BJ (cell line): ENCODE results near the gene PALD1. TPM values are rescaled to one million over a fixed set of nuclear protein-coding genes. Genes with fewer than 3 reads are reported as not detected.
"Not testable (repeated sequence)": the region's sequence is repeated elsewhere in the genome, so short reads cannot be mapped to it uniquely, and the experiment has no call there.

Experiments used
- CTCF ChIA-PET: fragments of 350-600 bp; formaldehyde crosslinking; extraction: SDS; loops from one replicate; lab custom pipeline; 2021; ENCODE audit warnings: antibody characterized with exemption, inconsistent platforms; lab: Yijun Ruan, JAX
- POLR2A ChIA-PET: fragments of 300-600 bp; sonication (Branson Sonifier 250); formaldehyde crosslinking; extraction: SDS; loops from one replicate; lab custom pipeline; 2021; ENCODE audit warnings: antibody characterized with exemption; lab: Charles Lee
- DNase-seq: peaks from one replicate; pipeline ENCODE4 v3.0.0-alpha.2; 2011; ENCODE audit warnings: low read depth
- H3K27me3 ChIP-seq: 2 replicates; pipeline ENCODE4 v1.6.0; 2011; ENCODE audit warnings: low read length; ENCODE audit not compliant: control insufficient read depth, insufficient read depth
- H3K36me3 ChIP-seq: 2 replicates; pipeline ENCODE4 v1.5.1; 2011; ENCODE audit warnings: low read length; ENCODE audit not compliant: control insufficient read depth, insufficient read depth
- H3K4me3 ChIP-seq: 2 replicates; pipeline ENCODE4 v1.5.1; 2011; ENCODE audit warnings: low read depth, mild to moderate bottlenecking, control low read depth, low read length
- CTCF ChIP-seq: IDR thresholded peaks from 2 replicates; pipeline ENCODE4 v1.5.1; 2011; ENCODE audit warnings: low read depth, mild to moderate bottlenecking, control low read depth, inconsistent platforms, low read length, moderate library complexity; ENCODE audit not compliant: insufficient read depth
- polyA plus RNA-seq: library from polyadenylated mRNA; depleted of rRNA; stranded (reverse); fragments of >200 nt; gene quantifications from 2 replicates; pipeline ENCODE4 v1.2.3, GENCODE V29; 2011

PALD1 gene
- polyA plus RNA-seq, 1 experiment, result 0.10 TPM

GRCh38 chr10:70604106-70604505, 125.5 kb downstream of the PALD1 start:
- ChIA-PET POLR2A (no interaction called here), CTCF (no interaction called here)
- H3K4me3 ChIP-seq, result no peak overlapping the region
- H3K27me3 ChIP-seq, result 0 out of 2 replicates have a peak, but pooled peaks cover 3% of the 10 kb centered on the region
- no peak for DNase-seq
- H3K36me3 ChIP-seq, result no peaks in the 10 kb centered on the region
- no peak for TF ChIP-seq CTCF

DNA sequence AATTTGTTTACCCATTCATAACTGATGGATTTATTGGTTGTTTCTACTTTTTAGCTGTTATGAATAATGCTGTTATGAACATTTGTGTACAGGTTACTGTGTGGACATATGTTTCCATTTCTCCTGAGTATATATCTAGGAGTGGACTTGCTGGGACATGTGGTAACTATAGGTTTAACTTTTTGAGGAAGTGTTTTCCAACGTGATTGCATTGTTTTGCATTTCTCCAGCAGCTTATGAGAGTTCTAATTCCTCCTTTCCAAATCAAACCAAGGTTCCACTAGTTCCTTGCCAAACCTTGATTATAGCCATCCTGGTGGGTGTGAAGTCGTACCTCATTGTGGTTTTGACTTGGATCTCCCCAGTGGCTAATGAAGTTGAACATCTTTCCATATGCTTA, 126.6 kb downstream of the PALD1 start:
- 0 out of 2 replicates have a peak, but pooled peaks cover 3% of the 10 kb centered on the region for H3K27me3 ChIP-seq
- no peak overlapping the region for H3K4me3 ChIP-seq
- ChIA-PET POLR2A (no interaction called here), CTCF (no interaction called here)
- no peak for DNase-seq
- no peaks in the 10 kb centered on the region for H3K36me3 ChIP-seq
- TF ChIP-seq CTCF, result no peak

DNA sequence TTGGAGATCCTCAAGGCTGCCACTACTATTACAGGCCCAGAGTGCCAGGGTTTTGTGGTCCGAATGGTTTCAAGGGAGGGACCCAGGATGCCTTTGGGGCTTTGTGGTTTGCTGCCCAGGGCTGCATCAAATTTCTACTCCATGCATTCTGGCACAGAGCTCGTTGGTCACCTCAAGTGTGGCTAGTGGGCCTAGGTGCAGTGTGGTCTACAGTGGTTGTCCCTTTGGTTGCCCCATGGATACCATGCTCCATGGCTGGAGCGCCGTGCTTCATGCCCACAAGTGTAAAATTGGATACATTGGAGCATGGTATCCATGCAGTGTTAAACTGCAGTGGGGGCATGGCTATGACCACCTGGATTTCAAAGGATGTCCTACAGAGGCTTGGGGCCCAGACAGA, 129.4 kb downstream of the PALD1 start:
- CTCF ChIA-PET, result no interaction called here

GRCh38 chr10:70613941-70614340, 135.4 kb downstream of the PALD1 start:
- POLR2A ChIA-PET, result no interaction called here
- CTCF ChIA-PET, result interaction anchor here (0.5 kb wide), 1 partner anchor 8 kb away, joined by 3 read pairs; no protein-coding TSS in a partner anchor
- no peak for DNase-seq

More for the DNA sequence above, 129.4 kb downstream of the PALD1 start:
- no peak for TF ChIP-seq CTCF
- POLR2A ChIA-PET, result no interaction called here
- no peaks in the 10 kb centered on the region for H3K36me3 ChIP-seq
- no peak for DNase-seq
- H3K4me3 ChIP-seq, result no peak overlapping the region
- 0 out of 2 replicates have a peak, but pooled peaks cover 3% of the 10 kb centered on the region for H3K27me3 ChIP-seq

GRCh38 chr10:70614364-70614763, 135.8 kb downstream of the PALD1 start:
- CTCF ChIA-PET, result interaction anchor here (0.5 kb wide), 1 partner anchor 8 kb away, joined by 3 read pairs; no protein-coding TSS in a partner anchor
- H3K27me3 ChIP-seq, POLR2A ChIA-PET, DNase-seq, H3K4me3 ChIP-seq, H3K36me3 ChIP-seq: not testable (repeated sequence)

More at GRCh38 chr10:70613941-70614340, 135.4 kb downstream of the PALD1 start:
- TF ChIP-seq CTCF, result no peak
- Histone ChIP-seq H3K27me3 (peaks cover 5% of the 10 kb centered on the region; the same call in 1 of the 2 replicates), H3K36me3 (no peaks in the 10 kb centered on the region), H3K4me3 (no peak overlapping the region)

GRCh38 chr10:70615211-70615610, 136.6 kb downstream of the PALD1 start:
- Histone ChIP-seq H3K27me3 (peaks cover 5% of the 10 kb centered on the region; the same call in 1 of the 2 replicates), H3K36me3 (no peaks in the 10 kb centered on the region), H3K4me3 (no peak overlapping the region)
- DNase-seq, result no peak
- TF ChIP-seq CTCF, result no peak
- ChIA-PET CTCF (interaction anchor here (6.0 kb wide), 1 partner anchor 144 kb away, joined by 39 read pairs; no protein-coding TSS in a partner anchor), POLR2A (no interaction called here)
